ENCODE data around the gene NUCKS1.

Gene NUCKS1

GRCh38 chr1:205750138-205751035, at the start of gene NUCKS1:
Gene NUCKS1, minus strand, starts transcription at chr1:205750182. Its CDS starts 209 bp downstream, at chr1:205749973.
- peak; percentile 90 for DNase-seq (ENCODE audit: low spot score)

- no peak for DNase-seq (ENCODE audit: low spot score)
Measured at GRCh38 chr1:205798577-205798976, 48.6 kb upstream of the NUCKS1 start.

- DNase-seq (ENCODE audit: low spot score) = no peak
Measured at GRCh38 chr1:205797168-205797567, 47.2 kb upstream of the NUCKS1 start.

- DNase-seq (ENCODE audit: low spot score) = no peak
Measured at GRCh38 chr1:205794011-205794730, 44.2 kb upstream of the NUCKS1 start.

- no peak for DNase-seq (ENCODE audit: low spot score)
Measured at GRCh38 chr1:205792961-205793673, 43.1 kb upstream of the NUCKS1 start.

- no peak for DNase-seq (ENCODE audit: low spot score)
Measured at GRCh38 chr1:205792481-205792881, 42.5 kb upstream of the NUCKS1 start.

- peak; percentile 78 for DNase-seq (ENCODE audit: low spot score)
Measured at GRCh38 chr1:205791568-205792180, 41.7 kb upstream of the NUCKS1 start.

- DNase-seq (ENCODE audit: low spot score) = no peak
Measured at GRCh38 chr1:205787287-205787916, 37.4 kb upstream of the NUCKS1 start.

- DNase-seq (ENCODE audit: low spot score) = no peak
Measured at GRCh38 chr1:205786601-205787000, 36.6 kb upstream of the NUCKS1 start.

- DNase-seq (ENCODE audit: low spot score) = no peak
Measured at GRCh38 chr1:205785446-205785845, 35.5 kb upstream of the NUCKS1 start.

- DNase-seq (ENCODE audit: low spot score) = no peak
Measured at GRCh38 chr1:205783904-205784303, 33.9 kb upstream of the NUCKS1 start.

GRCh38 chr1:205783433-205783795, 33.4 kb upstream of the NUCKS1 start:
- no peak for DNase-seq (ENCODE audit: low spot score)

- DNase-seq (ENCODE audit: low spot score) = no peak
Measured at GRCh38 chr1:205782627-205783432, 32.8 kb upstream of the NUCKS1 start.

- DNase-seq (ENCODE audit: low spot score) = no peak
Measured at GRCh38 chr1:205780335-205780734, 30.4 kb upstream of the NUCKS1 start.

- no peak for DNase-seq (ENCODE audit: low spot score)
Measured at GRCh38 chr1:205777994-205778393, 28.0 kb upstream of the NUCKS1 start.

- DNase-seq (ENCODE audit: low spot score) = peak; percentile 18
Measured at GRCh38 chr1:205775717-205776056, 25.7 kb upstream of the NUCKS1 start.

- DNase-seq (ENCODE audit: low spot score) = peak; percentile 73
Measured at GRCh38 chr1:205775015-205775716, 25.2 kb upstream of the NUCKS1 start, which contains the start of gene RAB29. Gene RAB29, minus strand, starts transcription at chr1:205775482. Its CDS starts 526 bp downstream, at chr1:205774956.

GRCh38 chr1:205774198-205775014, 24.4 kb upstream of the NUCKS1 start:
- no peak for DNase-seq (ENCODE audit: low spot score)

GRCh38 chr1:205772607-205773032, 22.6 kb upstream of the NUCKS1 start:
- no peak for DNase-seq (ENCODE audit: low spot score)

Data from hepatic stellate cell (primary cell).